ENCODE data around the gene CSF1.

CSF1 gene

GRCh38 chr1:109978761-109979488, 68.3 kb downstream of the CSF1 start:
- DNase-seq (ENCODE audit: low read depth), result no peak

GRCh38 chr1:109979489-109980091, 68.9 kb downstream of the CSF1 start:
- no peak for DNase-seq (ENCODE audit: low read depth)
